GM10847 (cell line): ENCODE data around the gene MBL2.

Experiments used
- POLR2A ChIP-seq: IDR thresholded peaks from 2 replicates; pipeline ENCODE4 v1.6.1; 2011; ENCODE audit not compliant: insufficient read length; ENCODE audit errors: extremely low read depth

The MBL2 gene

DNA sequence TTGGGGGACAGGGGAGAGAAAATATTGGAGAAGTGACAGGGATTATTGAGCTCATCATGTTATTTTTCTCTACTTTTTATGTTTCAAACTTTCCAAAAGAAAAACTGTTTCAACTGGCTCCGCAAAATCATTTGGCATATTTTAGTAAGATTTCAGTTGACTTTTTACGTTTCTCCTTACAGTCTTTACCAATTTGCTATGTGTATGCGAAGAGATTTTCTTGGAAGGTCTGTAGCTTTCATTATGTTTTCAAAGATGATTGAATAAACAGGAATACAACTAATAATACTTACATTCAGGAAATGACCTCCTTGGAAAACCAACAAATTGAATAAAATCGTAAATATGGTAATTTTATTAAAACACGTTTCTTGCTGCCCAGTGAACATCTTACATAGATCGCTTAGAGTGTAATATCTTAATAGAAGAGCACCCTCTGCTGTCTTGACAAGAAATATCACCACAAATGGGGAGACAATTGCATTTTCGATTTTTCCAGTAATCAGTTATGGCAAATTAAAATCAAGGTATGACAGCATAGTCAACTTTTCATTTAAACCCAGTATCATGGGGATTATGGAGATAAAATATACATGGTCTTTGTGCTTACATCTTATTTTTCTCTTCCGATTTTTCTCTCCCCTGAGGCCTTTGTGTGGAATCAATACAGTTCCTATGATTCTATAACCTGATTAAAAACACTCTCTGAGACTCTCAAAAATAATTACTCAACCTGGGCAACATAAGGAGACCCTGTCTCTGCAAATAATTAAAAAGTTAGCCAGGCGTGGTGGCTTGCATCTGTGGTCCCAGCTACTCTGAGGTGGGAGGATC, 43.1 kb downstream of the MBL2 start:
- TF ChIP-seq POLR2A, result no peak

DNA sequence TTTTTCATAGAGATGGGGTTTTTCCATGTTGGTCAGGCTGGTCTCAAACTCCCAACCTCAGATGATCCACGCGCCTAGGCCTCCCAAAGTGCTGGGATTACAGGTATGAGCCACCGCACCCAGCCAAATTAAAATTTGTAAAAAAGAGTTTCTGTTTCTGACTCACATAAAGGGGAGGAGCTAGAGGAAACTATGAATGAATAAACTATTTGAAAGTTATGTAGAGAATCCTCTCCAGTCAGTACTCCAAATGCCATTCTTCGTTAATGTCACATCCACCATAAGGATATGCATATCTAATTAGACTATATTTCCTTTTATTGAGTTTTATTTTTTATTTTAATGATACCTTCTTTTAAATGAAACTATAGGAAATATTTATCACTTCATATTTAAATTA, 52.6 kb downstream of the MBL2 start:
- TF ChIP-seq POLR2A, result no peak
